Measurements from ENCODE around the gene PTGER4. TPM values are rescaled to one million over a fixed set of nuclear protein-coding genes. Genes with fewer than 3 reads are reported as not detected.
A peak's percentile ranks its signal among the peaks of the same experiment; 100 is the strongest.

The PTGER4 gene
- total RNA-seq, 1 experiment from 2014 or later, result 28.5 TPM

DNA sequence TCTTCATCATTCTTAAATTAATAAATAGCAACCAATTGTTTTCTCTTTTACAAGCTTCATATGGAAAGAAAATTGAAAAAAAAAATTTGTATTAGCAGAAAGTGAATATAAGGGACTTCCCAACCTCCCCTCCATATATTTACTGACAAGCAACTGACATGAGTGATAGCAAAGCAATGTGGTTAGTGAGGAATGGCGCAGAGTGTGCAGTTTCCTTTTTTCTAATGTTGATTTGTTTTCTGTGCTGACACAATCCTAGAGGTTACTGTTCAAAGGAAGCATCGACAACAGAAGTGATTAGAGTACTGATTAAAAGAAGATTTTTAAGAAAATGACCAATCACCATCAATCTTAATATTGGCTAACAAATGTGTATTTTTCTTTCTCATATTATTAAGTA is 1.7 kb upstream of the PTGER4 start:
- intact Hi-C loops (cut with micrococcal nuclease; ENCODE audit: unreplicated experiment), result loop anchor here (2.0 kb wide), 2 partner anchors 125 to 191 kb away; no protein-coding TSS in a partner anchor
- Mint-ChIP-seq H3K27me3 (ENCODE audit: unreplicated experiment) (no peaks in the 10 kb centered on the region), H3K27ac (ENCODE audit: unreplicated experiment) (peak overlapping the region; percentile 83), H3K4me1 (ENCODE audit: low read depth, unreplicated experiment) (peaks cover 14% of the 10 kb centered on the region), H3K4me3 (ENCODE audit: low read depth, unreplicated experiment) (peak overlapping the region; percentile 98), H3K9me3 (ENCODE audit: low read depth, unreplicated experiment) (no peaks in the 10 kb centered on the region), H3K36me3 (ENCODE audit: insufficient read depth, unreplicated experiment) (peaks cover 52% of the 10 kb centered on the region)
- BruUV-seq (replicated peaks), result no TSS peak
- DNase-seq, result no peak
- TF ChIP-seq, protein P1, sequence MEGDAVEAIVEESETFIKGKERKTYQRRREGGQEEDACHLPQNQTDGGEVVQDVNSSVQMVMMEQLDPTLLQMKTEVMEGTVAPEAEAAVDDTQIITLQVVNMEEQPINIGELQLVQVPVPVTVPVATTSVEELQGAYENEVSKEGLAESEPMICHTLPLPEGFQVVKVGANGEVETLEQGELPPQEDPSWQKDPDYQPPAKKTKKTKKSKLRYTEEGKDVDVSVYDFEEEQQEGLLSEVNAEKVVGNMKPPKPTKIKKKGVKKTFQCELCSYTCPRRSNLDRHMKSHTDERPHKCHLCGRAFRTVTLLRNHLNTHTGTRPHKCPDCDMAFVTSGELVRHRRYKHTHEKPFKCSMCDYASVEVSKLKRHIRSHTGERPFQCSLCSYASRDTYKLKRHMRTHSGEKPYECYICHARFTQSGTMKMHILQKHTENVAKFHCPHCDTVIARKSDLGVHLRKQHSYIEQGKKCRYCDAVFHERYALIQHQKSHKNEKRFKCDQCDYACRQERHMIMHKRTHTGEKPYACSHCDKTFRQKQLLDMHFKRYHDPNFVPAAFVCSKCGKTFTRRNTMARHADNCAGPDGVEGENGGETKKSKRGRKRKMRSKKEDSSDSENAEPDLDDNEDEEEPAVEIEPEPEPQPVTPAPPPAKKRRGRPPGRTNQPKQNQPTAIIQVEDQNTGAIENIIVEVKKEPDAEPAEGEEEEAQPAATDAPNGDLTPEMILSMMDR (IDR thresholded peaks at IDR 0.05; ENCODE audit: unreplicated experiment), result no peak
- CTCF ChIA-PET, result interaction anchor here (0.7 kb wide), 1 partner anchor 160 kb away, joined by 3 read pairs; no protein-coding TSS in a partner anchor

DNA sequence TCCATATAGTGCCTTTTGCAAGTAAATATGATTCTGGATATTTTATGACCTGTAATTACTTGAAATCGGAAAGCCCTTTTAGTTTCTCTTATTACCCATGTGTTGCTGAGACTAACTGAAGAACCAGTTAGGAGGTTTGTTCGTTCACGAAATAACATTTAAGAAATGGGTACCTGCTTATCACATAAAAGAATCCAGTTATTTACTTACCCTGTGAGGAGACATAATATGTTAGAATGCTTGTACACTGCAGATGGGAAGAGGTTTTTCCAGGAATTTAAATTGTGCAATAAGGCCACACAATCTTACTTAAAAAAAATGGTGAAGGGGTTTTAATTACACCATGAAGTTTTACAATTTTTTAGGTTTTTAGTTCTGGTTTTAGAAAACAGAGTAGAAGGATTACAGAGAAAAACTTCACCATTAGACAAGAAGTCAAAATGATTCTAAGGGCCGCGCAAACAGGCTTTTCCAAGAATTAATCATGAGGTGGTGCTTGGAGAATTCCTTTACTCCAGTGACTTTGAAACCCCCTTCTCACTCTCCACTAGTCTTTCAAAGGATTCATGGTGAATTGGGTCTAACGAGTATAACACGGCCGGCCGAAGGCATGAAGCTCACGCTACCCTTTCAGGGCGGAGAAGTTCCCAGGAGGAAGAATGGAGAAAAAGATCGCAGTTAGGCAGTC is 1.1 kb upstream of the PTGER4 start:
- intact Hi-C loops (cut with micrococcal nuclease; ENCODE audit: unreplicated experiment), result loop anchor here (2.0 kb wide), 2 partner anchors 126 to 192 kb away; no protein-coding TSS in a partner anchor
- CTCF ChIA-PET, result interaction anchor here (0.7 to 1.4 kb wide), 2 partner anchors 131 to 513 kb away, joined by 3 read pairs; no protein-coding TSS in a partner anchor

DNA sequence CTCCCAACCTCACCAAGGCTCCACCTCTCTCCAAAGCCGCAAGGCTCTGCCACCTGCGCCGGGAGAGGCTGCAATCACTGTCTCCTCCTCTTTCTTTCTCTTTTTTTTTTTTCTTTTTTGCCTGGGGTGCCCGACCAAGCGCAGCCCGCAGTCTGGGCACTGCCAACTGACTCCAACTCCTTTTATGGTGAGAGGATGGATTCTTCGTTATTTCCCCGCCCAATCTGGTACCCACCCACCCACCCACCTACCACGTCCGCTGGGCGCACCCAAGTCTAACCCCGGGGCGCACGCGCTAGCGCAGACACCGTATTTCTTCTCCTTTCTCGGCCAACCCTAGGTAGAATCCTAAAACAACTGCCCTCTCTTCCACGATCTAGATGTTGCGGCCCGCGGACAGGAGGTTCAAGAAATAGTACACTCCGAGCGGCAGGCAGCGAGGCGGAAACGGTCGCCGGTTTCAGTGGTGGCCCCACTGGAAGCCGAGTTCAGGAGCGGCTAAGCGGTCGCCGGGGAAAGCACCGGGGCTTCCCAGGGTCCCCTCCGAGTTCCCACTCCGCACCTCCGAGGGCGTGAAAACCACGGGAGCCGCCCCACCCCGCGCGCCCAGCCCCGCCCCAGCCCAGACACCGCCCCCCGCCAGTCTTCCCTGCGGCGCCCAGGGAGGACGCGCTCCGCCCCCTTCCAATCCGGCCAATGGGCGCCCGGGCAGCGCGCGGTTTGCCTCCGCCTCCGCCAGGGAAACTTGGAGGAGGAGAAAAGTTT is 385 bp upstream of the PTGER4 start:
- peak; percentile 96 for DNase-seq
- intact Hi-C loops (cut with micrococcal nuclease; ENCODE audit: unreplicated experiment), result loop anchor here (2.0 kb wide), 2 partner anchors 127 to 193 kb away; no protein-coding TSS in a partner anchor
- Mint-ChIP-seq H3K36me3 (ENCODE audit: insufficient read depth, unreplicated experiment) (peaks cover 65% of the 10 kb centered on the region), H3K27ac (ENCODE audit: unreplicated experiment) (peak overlapping the region; percentile 83), H3K9me3 (ENCODE audit: low read depth, unreplicated experiment) (no peaks in the 10 kb centered on the region), H3K4me3 (ENCODE audit: low read depth, unreplicated experiment) (peak overlapping the region; percentile 98), H3K27me3 (ENCODE audit: unreplicated experiment) (no peaks in the 10 kb centered on the region), H3K4me1 (ENCODE audit: low read depth, unreplicated experiment) (peaks cover 14% of the 10 kb centered on the region)
- CTCF ChIA-PET, result interaction anchor here (0.6 to 1.4 kb wide), 5 partner anchors 10 to 749 kb away, joined by 3 to 5 read pairs (median 3); no protein-coding TSS in a partner anchor
- TF ChIP-seq, protein P1 (IDR thresholded peaks at IDR 0.05; ENCODE audit: unreplicated experiment), result no peak
- BruUV-seq (replicated peaks), result no TSS peak

More for the DNA sequence above, 1.1 kb upstream of the PTGER4 start:
- TSS peak; percentile 92 for BruUV-seq (replicated peaks)
- TF ChIP-seq, protein P1 (IDR thresholded peaks at IDR 0.05; ENCODE audit: unreplicated experiment), result no peak
- H3K27me3 Mint-ChIP-seq (ENCODE audit: unreplicated experiment), result no peaks in the 10 kb centered on the region
- peak overlapping the region; percentile 83 for H3K27ac Mint-ChIP-seq (ENCODE audit: unreplicated experiment)
- H3K4me3 Mint-ChIP-seq (ENCODE audit: low read depth, unreplicated experiment), result peak overlapping the region; percentile 98
- no peak for DNase-seq
- peaks cover 14% of the 10 kb centered on the region for H3K4me1 Mint-ChIP-seq (ENCODE audit: low read depth, unreplicated experiment)
- peaks cover 58% of the 10 kb centered on the region for H3K36me3 Mint-ChIP-seq (ENCODE audit: insufficient read depth, unreplicated experiment)
- no peaks in the 10 kb centered on the region for H3K9me3 Mint-ChIP-seq (ENCODE audit: low read depth, unreplicated experiment)

DNA sequence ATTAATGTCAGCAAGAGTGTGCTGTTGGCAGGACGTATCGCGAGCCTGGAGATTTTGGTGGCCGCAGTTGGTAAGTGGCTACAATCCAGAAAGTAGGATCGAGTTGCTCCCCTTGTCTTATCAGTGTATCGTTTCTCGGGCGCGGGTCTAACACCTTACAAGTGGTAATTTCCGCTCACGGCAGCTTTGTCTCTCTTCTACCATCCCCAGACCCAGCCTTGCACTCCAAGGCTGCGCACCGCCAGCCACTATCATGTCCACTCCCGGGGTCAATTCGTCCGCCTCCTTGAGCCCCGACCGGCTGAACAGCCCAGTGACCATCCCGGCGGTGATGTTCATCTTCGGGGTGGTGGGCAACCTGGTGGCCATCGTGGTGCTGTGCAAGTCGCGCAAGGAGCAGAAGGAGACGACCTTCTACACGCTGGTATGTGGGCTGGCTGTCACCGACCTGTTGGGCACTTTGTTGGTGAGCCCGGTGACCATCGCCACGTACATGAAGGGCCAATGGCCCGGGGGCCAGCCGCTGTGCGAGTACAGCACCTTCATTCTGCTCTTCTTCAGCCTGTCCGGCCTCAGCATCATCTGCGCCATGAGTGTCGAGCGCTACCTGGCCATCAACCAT is 1.1 kb downstream of the PTGER4 start:
- CTCF ChIA-PET, result no interaction called here
- BruUV-seq (replicated peaks), result no TSS peak
- H3K4me3 Mint-ChIP-seq (ENCODE audit: low read depth, unreplicated experiment), result peak overlapping the region; percentile 98
- TF ChIP-seq, protein P1 (IDR thresholded peaks at IDR 0.05; ENCODE audit: unreplicated experiment), result no peak
- peak overlapping the region; percentile 83 for H3K27ac Mint-ChIP-seq (ENCODE audit: unreplicated experiment)
- peaks cover 20% of the 10 kb centered on the region for H3K4me1 Mint-ChIP-seq (ENCODE audit: low read depth, unreplicated experiment)
- peak; percentile 65 for DNase-seq
- intact Hi-C loops (cut with micrococcal nuclease; ENCODE audit: unreplicated experiment), result loop anchor here (2.0 to 10.0 kb wide), 2 partner anchors 174 to 656 kb away; no protein-coding TSS in a partner anchor
- H3K9me3 Mint-ChIP-seq (ENCODE audit: low read depth, unreplicated experiment), result no peaks in the 10 kb centered on the region
- peaks cover 70% of the 10 kb centered on the region for H3K36me3 Mint-ChIP-seq (ENCODE audit: insufficient read depth, unreplicated experiment)
- H3K27me3 Mint-ChIP-seq (ENCODE audit: unreplicated experiment), result no peaks in the 10 kb centered on the region
